Activated T-helper 2 cell treated with anti-CD3 and anti-CD28 coated beads, Interferon-gamma antibody, Interleukin-2, Interleukin-4, amounts not matched to agents 10 μg/mL and 5 μg/mL and 100 μg/mL, durations not matched to agents 14 hours and 24 hours and 36 hours (primary cell): Measurements from ENCODE around the gene ABHD17A. TPM values are rescaled to one million over a fixed set of nuclear protein-coding genes. Genes with fewer than 3 reads are reported as not detected.

Experiments
- DNase-seq: peaks from one replicate; pipeline ENCODE4 v3.0.0; 2021; ENCODE audit warnings: low spot score
- H3K27ac Mint-ChIP-seq: one replicate; pipeline ENCODE4 v1.8.0; 2021; ENCODE audit warnings: mixed read lengths
- H3K27me3 Mint-ChIP-seq: one replicate; pipeline ENCODE4 v1.8.0; 2021; ENCODE audit warnings: low read depth, mixed read lengths
- H3K36me3 Mint-ChIP-seq: one replicate; pipeline ENCODE4 v1.8.0; 2021; ENCODE audit warnings: low read depth, mixed read lengths
- H3K4me1 Mint-ChIP-seq: one replicate; pipeline ENCODE4 v1.8.0; 2021; ENCODE audit warnings: low read depth, mixed read lengths
- H3K4me3 Mint-ChIP-seq: one replicate; pipeline ENCODE4 v1.8.0; 2021; ENCODE audit warnings: low read depth, mild to moderate bottlenecking, moderate library complexity, mixed read lengths
- H3K9me3 Mint-ChIP-seq: one replicate; pipeline ENCODE4 v1.8.0; 2021; ENCODE audit warnings: mixed read lengths
- intact Hi-C: fragments of 100-400 bp; cut with micrococcal nuclease; formaldehyde crosslinking; loops from one replicate; pipeline ENCODE4 v1.15.1; 2023
- total RNA-seq: library from RNA; stranded (reverse); gene quantifications from 2 replicates; pipeline ENCODE4 v1.2.3, GENCODE V29; 2022

Gene ABHD17A
- total RNA-seq, 1 donor from 2014 or later, result 100 TPM

GRCh38 chr19:1828279-1829238 is 56.7 kb downstream of the ABHD17A start:
- H3K9me3 Mint-ChIP-seq, result no peaks in the 10 kb centered on the region
- H3K27ac Mint-ChIP-seq, result no peak overlapping the region
- peaks cover 12% of the 10 kb centered on the region for H3K36me3 Mint-ChIP-seq
- no peak overlapping the region for H3K4me3 Mint-ChIP-seq
- intact Hi-C loops, result no loop called here
- H3K27me3 Mint-ChIP-seq, result no peaks in the 10 kb centered on the region
- DNase-seq, result no peak
- H3K4me1 Mint-ChIP-seq, result no peaks in the 10 kb centered on the region

- intact Hi-C loops, result no loop called here
- peaks cover 15% of the 10 kb centered on the region for H3K36me3 Mint-ChIP-seq
- no peaks in the 10 kb centered on the region for H3K4me1 Mint-ChIP-seq
- no peak overlapping the region for H3K4me3 Mint-ChIP-seq
- no peak overlapping the region for H3K27ac Mint-ChIP-seq
- H3K27me3 Mint-ChIP-seq, result no peaks in the 10 kb centered on the region
- H3K9me3 Mint-ChIP-seq, result no peaks in the 10 kb centered on the region
- DNase-seq, result no peak
Observed at GRCh38 chr19:1827566-1828278, 57.6 kb downstream of the ABHD17A start.

Other genes starting within 250 kb of the ABHD17A start
- 153 and 173 TPM in 2 replicates for gene TCF3, start 232.9 kb downstream of the ABHD17A start, total RNA-seq
- gene ONECUT3, start 132.0 kb downstream of the ABHD17A start, total RNA-seq, result not detected in 2 replicates
- gene ATP8B3, start 73.2 kb downstream of the ABHD17A start, total RNA-seq, result 11.3 and 11.5 TPM in 2 replicates
- 55.2 and 56.6 TPM in 2 replicates for gene REXO1, start 37.0 kb downstream of the ABHD17A start, total RNA-seq
- gene KLF16, start 21.9 kb downstream of the ABHD17A start, total RNA-seq, result 31.2 and 32.1 TPM in 2 replicates
- 9.1 and 9.9 TPM in 2 replicates for gene ADAT3, start 19.9 kb upstream of the ABHD17A start, total RNA-seq
- gene SCAMP4, start 19.9 kb upstream of the ABHD17A start, total RNA-seq, result 35.9 and 37.9 TPM in 2 replicates
- gene CSNK1G2, start 55.7 kb upstream of the ABHD17A start, total RNA-seq, result 89.1 and 90.7 TPM in 2 replicates
- gene BTBD2, start 130.2 kb upstream of the ABHD17A start, total RNA-seq, result 41.3 and 47.0 TPM in 2 replicates
- 161 and 176 TPM in 2 replicates for gene MKNK2, start 165.7 kb upstream of the ABHD17A start, total RNA-seq
- gene MOB3A, start 210.8 kb upstream of the ABHD17A start, total RNA-seq, result 175 and 181 TPM in 2 replicates
- 7.6 and 9.5 TPM in 2 replicates for gene IZUMO4, start 211.4 kb upstream of the ABHD17A start, total RNA-seq